GM19463 (cell line): ENCODE results near the gene TSPAN11.
"Not testable (repeated sequence)": the region's sequence is repeated elsewhere in the genome, so short reads cannot be mapped to it uniquely, and the experiment has no call there.

Experiments used
- ATAC-seq: cut with Tn5 transposase; IDR thresholded peaks from one replicate; pipeline ENCODE4 v1.9.1; 2021; ENCODE audit warnings: mild to moderate bottlenecking, moderate library complexity; ENCODE audit not compliant: unreplicated experiment

TSPAN11 gene

GRCh38 chr12:31000751-31001150 is 74.2 kb downstream of the TSPAN11 start:
- ATAC-seq = no peak

- ATAC-seq = no peak
Observed at GRCh38 chr12:31001581-31002360, 75.2 kb downstream of the TSPAN11 start.

- no peak for ATAC-seq
Observed at GRCh38 chr12:31002361-31002725, 75.8 kb downstream of the TSPAN11 start.

- ATAC-seq = peak; percentile 62
Observed at GRCh38 chr12:31002999-31003398, 76.5 kb downstream of the TSPAN11 start.

- no peak for ATAC-seq
Observed at GRCh38 chr12:31003861-31004640, 77.5 kb downstream of the TSPAN11 start.

GRCh38 chr12:31004666-31005065 is 78.1 kb downstream of the TSPAN11 start:
- ATAC-seq = no peak

GRCh38 chr12:31005256-31005943 is 78.9 kb downstream of the TSPAN11 start:
- no peak for ATAC-seq

- no peak for ATAC-seq
Observed at GRCh38 chr12:31005944-31006361, 79.4 kb downstream of the TSPAN11 start.

- ATAC-seq = no peak
Observed at GRCh38 chr12:31006416-31007152, 80.0 kb downstream of the TSPAN11 start.

GRCh38 chr12:31007153-31007495 is 80.6 kb downstream of the TSPAN11 start:
- ATAC-seq = no peak

GRCh38 chr12:31007636-31008175 is 81.2 kb downstream of the TSPAN11 start:
- no peak for ATAC-seq

- no peak for ATAC-seq
Observed at GRCh38 chr12:31008241-31008761, 81.8 kb downstream of the TSPAN11 start.

- no peak for ATAC-seq
Observed at GRCh38 chr12:31008961-31009840, 82.7 kb downstream of the TSPAN11 start.

- ATAC-seq = no peak
Observed at GRCh38 chr12:31009976-31010375, 83.4 kb downstream of the TSPAN11 start.

- no peak for ATAC-seq
Observed at GRCh38 chr12:31011336-31011735, 84.8 kb downstream of the TSPAN11 start.

- no peak for ATAC-seq
Observed at GRCh38 chr12:31011746-31012566, 85.4 kb downstream of the TSPAN11 start.

GRCh38 chr12:31012567-31012891 is 86.0 kb downstream of the TSPAN11 start:
- ATAC-seq = not testable (repeated sequence)

GRCh38 chr12:31015215-31015614 is 88.7 kb downstream of the TSPAN11 start:
- no peak for ATAC-seq

- ATAC-seq = no peak
Observed at GRCh38 chr12:31016057-31016456, 89.5 kb downstream of the TSPAN11 start.
